Mesenteric fat pad (tissue), 1 donor: Measurements from ENCODE around the gene TMEM175. TPM values are rescaled to one million over a fixed set of nuclear protein-coding genes. Genes with fewer than 3 reads are reported as not detected.

Experiments
- DNase-seq: peaks from one replicate; pipeline ENCODE4 v3.0.0-alpha.2; 2020; ENCODE audit warnings: low spot score
- total RNA-seq: library from RNA; stranded (reverse); fragmentation: NEBNext Ultra II Directional; extraction: Animal tissue kit (Norgen Biotek cat#: 25700); gene quantifications from one replicate; pipeline ENCODE4 v1.2.1, GENCODE V29; 2021
- donor health status: DM: yes; HTN: yes; CAD: no.

TMEM175 gene
- total RNA-seq, 1 donor from 2014 or later, result 27.7 TPM

GRCh38 chr4:945274-946102 is 13.2 kb downstream of the TMEM175 start:
- peak; percentile 55 for DNase-seq

DNA sequence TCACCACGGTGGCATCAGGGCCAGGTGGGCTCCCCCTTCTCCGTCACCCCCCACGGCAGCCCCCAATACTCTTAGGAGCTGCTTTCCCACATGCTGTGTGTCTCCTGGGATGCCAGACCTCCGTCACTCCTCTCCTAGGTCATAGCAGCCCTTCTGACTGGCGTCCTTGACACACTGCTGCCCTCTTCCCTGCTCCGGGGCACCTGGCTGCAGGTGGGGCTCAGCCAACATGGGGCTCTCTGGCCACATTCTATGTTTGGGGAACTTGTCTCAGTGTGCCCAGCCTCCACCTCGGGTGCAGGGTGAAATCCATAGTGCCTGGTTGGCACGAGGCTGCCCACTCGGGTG is 13.8 kb downstream of the TMEM175 start:
- DNase-seq, result no peak

DNA sequence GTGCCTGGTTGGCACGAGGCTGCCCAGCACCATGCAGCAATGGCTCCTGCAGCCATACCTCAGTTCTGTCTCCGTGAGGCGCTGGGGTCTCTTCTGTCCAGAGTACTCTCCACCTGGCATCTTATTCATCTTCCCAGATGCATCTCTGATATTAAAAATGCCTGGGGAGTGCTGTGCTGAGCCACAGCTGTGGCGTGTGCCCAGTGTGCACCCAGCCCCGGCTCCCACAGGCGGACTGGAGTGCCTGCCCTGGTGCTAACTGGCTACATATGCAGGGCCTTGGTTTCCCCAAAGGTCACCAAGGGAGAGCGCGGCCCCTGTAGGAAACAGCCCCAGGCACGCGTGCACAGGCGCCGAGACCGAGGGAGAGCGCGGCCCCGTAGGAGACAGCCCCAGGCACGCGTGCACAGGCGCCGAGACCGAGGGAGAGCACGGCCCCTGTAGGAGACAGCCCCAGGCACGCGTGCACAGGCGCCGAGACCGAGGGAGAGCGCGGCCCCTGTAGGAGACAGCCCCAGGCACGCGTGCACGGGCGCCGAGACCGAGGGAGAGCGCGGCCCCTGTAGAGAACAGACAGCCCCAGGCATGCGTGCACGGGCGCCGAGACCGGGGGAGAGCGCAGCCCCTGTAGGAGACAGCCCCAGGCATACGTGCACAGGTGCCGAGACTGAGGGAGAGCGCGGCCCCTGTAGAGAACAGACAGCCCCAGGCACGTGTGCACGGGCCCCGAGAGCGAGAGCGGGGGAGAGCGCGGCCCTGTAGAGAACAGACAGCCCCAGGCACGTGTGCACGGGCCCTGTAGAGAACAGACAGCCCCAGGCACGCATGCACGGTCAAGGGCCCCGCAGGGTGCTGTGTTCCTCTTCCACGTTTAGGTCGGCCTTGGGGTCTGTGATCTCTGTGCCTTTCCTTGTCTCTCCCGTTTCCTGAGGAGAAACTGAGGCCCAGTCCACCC is 14.5 kb downstream of the TMEM175 start:
- DNase-seq, result no peak

- no peak for DNase-seq
Measured at GRCh38 chr4:947491-947971, 15.3 kb downstream of the TMEM175 start.

DNA sequence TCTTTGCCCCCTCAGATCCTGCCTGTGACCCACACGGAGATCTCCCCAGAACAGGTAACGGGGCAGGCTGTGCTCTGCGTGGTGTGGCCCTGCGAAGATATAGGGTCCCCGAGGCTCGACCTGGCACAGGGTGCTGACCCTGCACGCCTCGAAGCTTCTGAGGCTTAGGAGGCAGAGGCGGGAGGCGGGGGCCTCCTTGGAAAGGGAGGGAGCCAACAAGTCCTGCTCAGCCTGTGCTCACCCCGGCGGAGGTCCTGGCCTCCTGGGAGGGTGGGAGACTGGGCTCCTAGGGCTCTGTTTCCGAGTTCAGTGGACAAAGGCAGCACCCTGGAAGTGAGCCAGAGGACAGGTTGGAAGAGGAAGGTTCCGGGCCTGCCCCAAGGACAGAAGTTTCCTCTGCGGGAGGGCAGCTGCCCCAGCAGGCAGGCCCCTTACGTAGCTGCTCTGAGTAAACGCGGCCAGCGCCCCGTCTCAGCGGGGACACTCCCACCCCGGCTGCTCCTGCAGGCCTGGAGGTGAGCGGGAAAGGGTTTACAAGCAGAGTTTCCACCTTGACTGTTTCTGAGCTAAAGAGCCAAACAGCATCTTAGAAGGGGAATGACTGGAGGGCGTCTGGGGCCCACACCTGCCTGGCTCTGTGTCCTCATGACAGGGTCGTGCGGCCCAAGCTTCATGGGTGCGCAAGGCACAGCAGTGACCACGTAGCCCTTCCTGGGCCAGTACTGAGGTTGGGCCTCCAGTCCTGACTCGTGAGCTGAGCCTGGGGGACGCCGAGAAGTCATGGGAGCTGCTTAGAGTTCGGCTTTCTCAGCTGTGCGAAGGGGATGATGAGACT is 16.1 kb downstream of the TMEM175 start:
- DNase-seq, result no peak

DNA sequence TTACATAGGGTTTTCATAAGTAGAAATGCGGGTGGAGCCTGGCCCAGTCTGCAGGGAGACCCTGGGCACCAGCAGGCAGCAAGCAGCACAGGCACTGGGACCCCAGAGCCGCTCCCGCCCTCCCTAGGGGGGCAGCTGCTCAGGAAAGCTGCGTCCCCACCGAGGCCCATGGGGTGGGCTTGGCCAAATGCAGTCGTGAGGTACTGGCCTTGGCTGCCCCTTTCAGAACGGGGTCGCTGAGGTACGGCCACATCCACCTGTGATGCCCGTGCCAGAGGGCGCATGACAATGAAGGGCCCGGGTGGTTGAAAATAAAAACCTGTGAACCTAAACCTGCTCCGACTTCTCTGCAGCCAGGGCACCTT is 16.7 kb downstream of the TMEM175 start:
- no peak for DNase-seq

DNA sequence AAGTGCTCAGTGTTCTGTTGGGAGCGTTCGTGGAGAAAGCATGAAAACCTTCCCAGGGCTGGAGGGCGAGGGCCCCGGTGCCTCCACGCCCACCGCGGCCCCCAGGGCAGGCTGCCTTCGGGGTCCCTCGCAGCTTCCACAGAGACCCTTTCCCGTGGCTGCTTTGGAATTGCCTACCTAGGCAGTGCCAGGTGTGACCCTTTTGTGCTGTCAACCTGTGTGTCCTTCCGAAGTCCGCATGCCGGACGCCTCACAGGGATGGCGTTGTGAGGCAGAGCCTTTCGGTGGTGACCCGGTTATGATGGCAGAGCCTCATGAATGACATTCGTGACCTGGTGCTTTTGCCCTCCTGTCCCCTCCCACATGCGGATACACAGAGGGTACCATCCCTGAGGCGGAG is 17.4 kb downstream of the TMEM175 start:
- DNase-seq, result no peak

- DNase-seq, result peak; percentile 35
Measured at GRCh38 chr4:950136-951020, 18.1 kb downstream of the TMEM175 start.

- peak; percentile 57 for DNase-seq
Measured at GRCh38 chr4:951186-951585, 18.9 kb downstream of the TMEM175 start.

DNA sequence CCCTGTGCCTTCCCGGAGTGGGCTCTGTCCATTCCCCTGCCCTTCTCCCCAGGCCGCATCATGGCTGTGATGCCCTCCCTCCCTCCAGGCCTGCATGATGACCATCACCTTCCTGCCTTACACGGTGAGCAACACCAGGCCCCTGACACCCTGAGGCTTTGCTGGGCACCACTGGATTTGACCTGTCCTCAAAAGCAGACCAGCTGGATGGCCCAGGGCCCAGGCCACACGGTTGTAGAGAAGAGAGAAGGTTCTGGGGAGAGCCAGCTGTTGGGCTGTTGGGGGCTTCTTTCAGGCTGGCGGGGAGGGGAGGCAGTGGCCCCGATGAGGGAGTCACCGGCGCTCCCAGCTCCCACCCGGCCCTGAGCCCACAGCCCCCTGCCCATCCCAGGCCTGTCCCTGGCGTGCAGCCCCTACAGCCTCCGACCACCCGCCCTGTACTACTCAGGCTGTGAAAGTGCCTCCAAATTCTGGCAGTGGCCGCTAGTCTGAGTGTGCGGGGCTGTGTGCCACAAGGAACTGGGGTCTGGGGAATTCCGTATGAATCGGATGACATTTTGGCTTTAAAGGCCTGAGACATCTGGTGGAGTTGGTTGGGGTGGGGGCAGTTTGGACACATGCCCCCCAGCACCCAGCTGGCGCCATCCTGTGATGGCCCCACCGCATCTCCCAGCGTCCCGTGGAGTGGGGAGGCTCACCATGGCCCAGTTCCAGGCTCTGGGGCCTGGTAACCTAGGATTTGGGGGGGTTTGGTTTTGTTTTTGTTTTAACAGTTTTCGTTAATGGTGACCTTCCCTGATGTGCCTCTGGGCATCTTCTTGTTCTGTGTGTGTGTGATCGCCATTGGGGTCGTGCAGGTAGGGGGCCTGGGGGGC is 19.6 kb downstream of the TMEM175 start:
- DNase-seq, result peak; percentile 88

GRCh38 chr4:952881-953573 is 20.8 kb downstream of the TMEM175 start:
- peak; percentile 83 for DNase-seq

DNA sequence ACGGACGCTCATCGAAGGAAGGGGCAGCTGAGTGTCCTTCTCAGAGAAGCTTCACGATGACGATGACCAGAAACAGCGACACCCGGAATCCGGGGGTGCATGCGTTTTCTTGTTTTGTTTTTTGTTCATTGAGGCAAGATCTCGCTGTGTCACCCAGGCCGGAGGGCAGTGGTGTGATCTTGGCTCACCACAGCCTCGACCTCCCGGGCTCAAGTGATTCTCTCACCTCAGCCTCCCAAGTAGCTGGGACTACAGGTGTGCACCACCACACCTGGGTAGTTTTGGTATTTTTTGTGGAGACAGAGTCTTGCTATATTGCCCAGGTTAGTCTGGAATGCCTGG is 21.3 kb downstream of the TMEM175 start:
- peak; percentile 65 for DNase-seq

GRCh38 chr4:954211-955020 is 22.2 kb downstream of the TMEM175 start:
- DNase-seq, result peak; percentile 57

- DNase-seq, result no peak
Measured at GRCh38 chr4:955161-955921, 23.1 kb downstream of the TMEM175 start.

DNA sequence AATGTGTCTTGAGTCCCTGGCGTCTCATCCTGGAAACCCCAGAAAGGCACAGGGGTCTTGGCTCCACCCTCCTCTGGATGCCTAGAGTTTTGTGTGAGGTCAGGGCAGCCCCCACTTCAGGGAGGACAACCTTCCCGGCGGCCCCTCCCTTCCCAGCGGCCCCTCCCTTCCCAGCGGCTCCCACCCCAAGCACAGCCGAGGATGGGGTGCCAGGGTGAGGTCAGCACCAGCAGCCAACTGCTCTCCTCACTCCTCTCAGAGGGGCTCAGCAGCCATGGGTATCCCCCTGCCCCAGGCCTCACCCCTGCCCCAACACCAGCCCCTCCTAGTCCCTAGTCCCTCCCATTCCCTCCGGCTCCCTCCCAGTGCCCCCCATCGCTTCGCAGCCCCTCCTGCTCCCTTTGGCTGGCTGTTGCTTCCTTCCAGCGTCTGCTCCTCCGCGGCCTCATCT is 23.7 kb downstream of the TMEM175 start:
- DNase-seq, result no peak

GRCh38 chr4:956531-957230 is 24.4 kb downstream of the TMEM175 start:
- no peak for DNase-seq
